Stimulated activated naive B cell treated with anti-CD40 and anti-IgM and Interleukin-4, amounts not matched to agents 10 μg/mL and 1 μg/mL and 100 μg/mL, for 72 hours (primary cell): ENCODE measurements around the gene DHRS9.
"Not testable (repeated sequence)": the region's sequence is repeated elsewhere in the genome, so short reads cannot be mapped to it uniquely, and the experiment has no call there.

Source experiments
- ATAC-seq, 2 donors: fragments of 150-1000 bp; cut with Tn5 transposase; replicated peaks; 2 replicates each; pipeline ENCODE4 v1.10.0; 2021; ENCODE audit warnings: moderate library complexity in 1 of 2
- DNase-seq: peaks from one replicate; pipeline ENCODE4 v3.0.0; 2021
- H3K27ac Mint-ChIP-seq: one replicate; pipeline ENCODE4 v1.8.0; 2022; ENCODE audit warnings: mild to moderate bottlenecking, mixed read lengths
- H3K27me3 Mint-ChIP-seq, 2 donors: one replicate each; pipeline ENCODE4 v1.8.0; 2022; ENCODE audit warnings: mixed read lengths in 2 of 2
- H3K36me3 Mint-ChIP-seq, 2 donors: one replicate each; pipeline ENCODE4 v1.8.0; 2022; ENCODE audit warnings: mixed read lengths in 2 of 2, mild to moderate bottlenecking in 1 of 2
- H3K4me1 Mint-ChIP-seq, 2 donors: one replicate each; pipeline ENCODE4 v1.8.0; 2022; ENCODE audit warnings: mixed read lengths in 2 of 2, mild to moderate bottlenecking in 1 of 2
- H3K4me3 Mint-ChIP-seq, 2 donors: one replicate each; pipeline ENCODE4 v1.8.0; 2022; ENCODE audit warnings: mild to moderate bottlenecking in 2 of 2, mixed read lengths in 2 of 2, moderate library complexity in 1 of 2
- H3K9me3 Mint-ChIP-seq, 2 donors: one replicate each; pipeline ENCODE4 v1.8.0; 2022; ENCODE audit warnings: mixed read lengths in 2 of 2, mild to moderate bottlenecking in 1 of 2

The DHRS9 gene

DNA sequence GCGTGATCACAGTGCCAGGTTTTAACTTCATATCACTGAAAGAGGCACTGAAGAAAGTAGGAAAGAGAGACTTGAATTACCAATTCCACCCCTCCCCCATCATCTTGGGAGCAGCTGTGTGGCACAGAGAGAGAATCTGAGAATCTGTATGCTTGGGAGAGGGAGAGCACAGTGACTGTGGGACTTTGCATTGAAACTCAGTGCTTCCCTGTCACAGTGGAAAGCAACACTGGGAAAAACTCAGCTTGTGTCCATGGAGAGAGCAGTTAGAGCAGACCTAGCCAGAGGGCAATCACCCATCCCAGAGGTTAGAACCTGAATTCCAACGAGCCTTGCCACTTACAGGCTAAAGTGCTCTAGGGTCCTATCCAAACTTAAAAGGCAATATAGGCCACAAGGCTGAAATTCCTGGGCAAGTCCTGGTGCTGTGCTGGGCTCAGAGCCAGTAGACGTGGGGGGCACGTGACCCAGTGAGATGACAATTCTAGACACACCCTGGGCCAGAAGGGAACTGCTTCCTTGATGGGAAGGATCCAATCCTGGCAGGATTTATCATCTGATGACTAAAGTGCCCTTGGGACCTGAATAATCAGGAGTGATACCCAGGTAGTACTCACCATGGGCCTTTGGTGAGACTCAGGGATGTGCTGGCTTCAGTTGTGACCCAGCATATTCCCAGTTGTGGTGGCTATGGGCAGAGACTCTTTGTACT, 22.8 kb upstream of the DHRS9 start:
- ATAC-seq (no peak), DNase-seq (no peak)
- H3K9me3 Mint-ChIP-seq, result peaks cover 14 to 17% of the 10 kb centered on the region in 2 donors
- no peaks in the 10 kb centered on the region for H3K4me1 Mint-ChIP-seq
- no peak overlapping the region for H3K4me3 Mint-ChIP-seq
- no peak overlapping the region for H3K27ac Mint-ChIP-seq
- no peaks in the 10 kb centered on the region for H3K27me3 Mint-ChIP-seq
- H3K36me3 Mint-ChIP-seq, result peaks cover 15% of the 10 kb centered on the region in 2 donors

DNA sequence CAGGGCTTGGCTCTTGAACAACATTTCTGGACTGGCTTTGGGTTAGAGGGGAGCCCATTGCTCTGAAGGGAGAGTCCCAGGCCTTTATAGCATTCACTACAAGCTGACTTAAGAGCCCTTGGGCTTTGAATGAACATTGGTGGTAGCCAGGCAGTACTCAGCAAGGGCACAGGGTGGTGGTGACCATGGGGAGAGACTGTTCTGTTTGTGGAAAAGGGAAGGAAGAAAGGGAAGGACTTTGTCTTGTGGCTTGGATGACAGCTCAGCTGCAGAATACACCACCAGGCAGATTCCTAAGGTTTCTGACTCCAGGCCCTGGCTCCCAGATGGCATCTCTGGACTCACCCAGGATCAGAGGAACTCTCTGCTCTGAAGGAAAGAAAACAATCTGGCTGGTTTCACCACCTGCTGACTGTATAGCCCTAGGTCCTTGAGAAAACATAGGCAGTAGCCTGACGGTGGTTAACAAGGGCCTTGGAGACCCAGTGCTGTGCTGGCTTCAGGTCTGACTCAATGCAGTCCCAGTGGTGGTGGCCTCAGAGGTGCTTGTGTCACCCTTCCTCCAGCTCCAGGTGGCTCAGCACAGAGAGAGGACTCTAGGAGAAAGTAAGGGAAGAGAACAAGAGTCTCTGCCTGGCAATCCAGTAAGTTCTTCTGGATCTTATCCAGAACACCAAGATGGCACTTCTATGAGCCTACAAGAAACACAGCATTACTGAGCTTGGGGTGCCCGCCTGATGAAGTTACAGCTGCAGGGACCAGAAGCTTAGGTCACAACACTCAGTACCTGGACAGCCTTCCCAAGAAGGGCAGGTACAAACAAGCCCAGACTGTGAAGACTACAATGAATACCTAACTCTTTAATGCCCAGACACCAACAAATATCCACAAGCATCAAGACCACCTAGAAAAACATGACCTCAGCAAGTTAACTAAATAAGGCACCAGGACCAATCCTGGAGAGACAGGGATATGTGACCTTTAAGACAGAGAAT, 21.8 kb upstream of the DHRS9 start:
- Mint-ChIP-seq H3K4me3 (no peak overlapping the region), H3K9me3 (peaks cover 9 to 11% of the 10 kb centered on the region in 2 donors), H3K27ac (no peak overlapping the region)

DNA sequence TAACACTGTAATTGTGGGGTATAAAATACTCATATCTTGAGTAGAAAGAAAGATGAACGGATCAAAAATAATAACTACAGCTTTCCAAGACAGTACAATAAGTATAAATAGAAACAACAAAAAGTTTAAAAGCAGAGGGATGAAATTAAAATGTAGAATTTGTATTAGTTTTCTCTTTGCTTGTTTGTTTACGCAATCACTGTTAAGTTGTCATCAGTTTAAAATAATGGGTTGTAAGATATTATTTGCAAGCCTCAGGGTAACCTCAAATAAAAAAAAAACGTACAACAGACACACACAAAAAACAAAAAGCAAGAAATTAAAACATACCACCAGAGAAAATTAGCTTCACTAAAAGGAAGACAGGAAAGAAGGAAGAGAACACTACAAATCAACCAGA, 20.2 kb upstream of the DHRS9 start:
- Mint-ChIP-seq H3K27ac (no peak overlapping the region), H3K4me3 (no peak overlapping the region), H3K36me3 (peaks cover 0 to 4% of the 10 kb centered on the region in 2 donors), H3K27me3 (no peaks in the 10 kb centered on the region), H3K4me1 (no peaks in the 10 kb centered on the region), H3K9me3 (peaks cover 4% of the 10 kb centered on the region in 2 donors)
- ATAC-seq, result no peak
- DNase-seq, result no peak

More for the DNA sequence above, 21.8 kb upstream of the DHRS9 start:
- no peak for DNase-seq
- H3K27me3 Mint-ChIP-seq, result no peaks in the 10 kb centered on the region
- no peak for ATAC-seq
- no peaks in the 10 kb centered on the region for H3K4me1 Mint-ChIP-seq
- H3K36me3 Mint-ChIP-seq, result peaks cover 7 to 10% of the 10 kb centered on the region in 2 donors

DNA sequence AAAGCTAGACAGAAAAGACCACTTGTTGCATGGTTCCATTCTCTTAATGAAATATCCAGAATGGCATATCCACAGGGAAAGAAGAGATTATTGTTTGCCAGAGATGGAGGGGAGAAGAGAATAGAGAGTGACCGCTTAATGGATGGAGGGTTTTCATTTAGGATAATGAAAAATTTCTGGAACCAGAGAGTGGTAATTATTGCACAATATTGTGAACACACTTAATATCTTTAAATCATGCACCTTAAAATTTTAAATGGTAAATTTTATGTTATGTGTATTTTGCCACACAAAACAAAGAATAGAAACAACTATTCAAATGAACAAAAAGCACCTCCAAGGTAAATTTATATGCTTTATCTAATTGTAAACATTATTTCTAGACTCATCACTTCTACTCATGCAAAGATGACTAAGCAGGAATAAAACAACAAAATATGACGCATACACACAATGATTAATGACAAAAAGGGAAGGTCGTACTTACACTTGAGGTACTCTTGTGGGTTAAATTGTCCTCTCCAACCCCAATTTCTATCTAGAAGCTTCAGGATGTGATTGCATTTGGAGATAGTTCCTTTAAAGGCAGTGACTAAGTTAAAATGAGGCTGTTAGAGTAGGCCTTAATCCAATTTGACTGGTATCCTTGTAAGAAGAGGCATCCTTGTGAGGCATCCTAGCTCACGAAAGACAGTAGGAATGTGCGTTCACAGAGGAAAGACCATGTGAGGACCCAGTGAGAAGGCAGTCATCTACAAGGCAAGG, 18.7 kb upstream of the DHRS9 start:
- Mint-ChIP-seq H3K4me3 (no peak overlapping the region), H3K27ac (no peak overlapping the region), H3K27me3 (no peaks in the 10 kb centered on the region), H3K9me3 (peaks cover 10 to 13% of the 10 kb centered on the region in 2 donors), H3K36me3 (peaks cover 1 to 10% of the 10 kb centered on the region in 2 donors), H3K4me1 (no peaks in the 10 kb centered on the region)
- DNase-seq (no peak), ATAC-seq (no peak)

DNA sequence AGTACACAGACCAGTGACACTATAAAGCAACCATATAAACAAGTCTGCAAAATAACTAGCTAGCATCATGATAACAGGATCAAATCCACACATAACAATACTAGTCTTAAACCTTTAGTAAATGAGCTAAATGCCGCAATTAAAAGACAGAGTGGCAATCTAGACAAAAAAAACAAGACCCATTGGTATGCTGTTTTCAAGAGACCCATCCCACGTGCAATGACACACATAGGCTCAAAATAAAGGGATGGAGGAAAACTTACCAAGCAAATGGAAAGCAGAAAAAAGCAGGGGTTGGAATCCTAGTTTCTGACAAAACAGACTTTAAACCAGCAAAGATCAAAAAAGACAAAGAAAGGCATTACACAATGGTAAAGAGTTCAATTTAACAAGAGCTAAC, 14.8 kb upstream of the DHRS9 start:
- ATAC-seq, H3K4me1 Mint-ChIP-seq, DNase-seq, H3K4me3 Mint-ChIP-seq, H3K36me3 Mint-ChIP-seq, H3K27me3 Mint-ChIP-seq, H3K27ac Mint-ChIP-seq: not testable (repeated sequence)
- peaks cover 24 to 29% of the 10 kb centered on the region in 2 donors for H3K9me3 Mint-ChIP-seq

DNA sequence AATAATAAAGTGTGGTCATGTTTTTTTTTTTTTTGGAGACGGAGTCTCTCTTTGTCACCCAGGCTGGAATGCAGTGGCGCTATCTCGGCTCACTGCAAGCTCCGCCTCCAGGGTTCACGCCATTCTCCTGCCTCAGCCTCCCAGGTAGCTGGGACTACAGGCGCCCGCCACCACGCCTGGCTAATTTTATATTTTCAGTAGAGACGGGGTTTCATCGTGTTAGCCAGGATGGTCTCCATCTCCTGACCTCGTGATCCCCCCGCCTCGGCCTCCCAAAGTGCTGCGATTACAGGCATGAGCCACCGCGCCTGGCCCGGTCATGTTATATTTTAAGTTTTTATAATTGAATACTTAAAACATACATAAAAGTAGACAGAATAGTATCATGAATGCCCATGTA, 5.2 kb upstream of the DHRS9 start:
- not testable (repeated sequence) for ATAC-seq, H3K4me3 Mint-ChIP-seq, H3K27ac Mint-ChIP-seq, H3K4me1 Mint-ChIP-seq, H3K27me3 Mint-ChIP-seq, H3K9me3 Mint-ChIP-seq, H3K36me3 Mint-ChIP-seq, DNase-seq

DNA sequence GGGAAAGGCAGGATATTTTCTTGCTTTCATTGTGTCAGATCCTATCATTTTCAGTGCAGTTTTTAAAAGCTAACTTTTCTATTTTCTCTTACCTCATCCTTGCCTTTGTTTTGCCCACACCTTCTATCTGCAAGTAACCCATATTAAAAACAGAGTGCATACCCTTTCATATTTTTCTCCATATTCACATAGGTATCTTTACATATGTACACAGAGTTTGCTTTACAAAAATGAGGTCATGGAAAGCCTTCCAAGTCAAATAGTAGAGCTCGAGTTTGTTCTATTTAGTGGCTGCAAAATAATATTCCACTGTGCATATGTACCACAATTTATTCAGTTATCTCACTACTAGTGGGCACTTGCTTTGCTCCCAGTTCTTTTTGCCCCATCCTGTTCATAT, 3.9 kb upstream of the DHRS9 start:
- Mint-ChIP-seq H3K27me3 (no peaks in the 10 kb centered on the region), H3K9me3 (no peaks in the 10 kb centered on the region), H3K4me3 (no peak overlapping the region), H3K27ac (no peak overlapping the region), H3K36me3 (no peaks in the 10 kb centered on the region), H3K4me1 (peaks cover 4 to 8% of the 10 kb centered on the region in 2 donors)
- DNase-seq (no peak), ATAC-seq (no peak)

DNA sequence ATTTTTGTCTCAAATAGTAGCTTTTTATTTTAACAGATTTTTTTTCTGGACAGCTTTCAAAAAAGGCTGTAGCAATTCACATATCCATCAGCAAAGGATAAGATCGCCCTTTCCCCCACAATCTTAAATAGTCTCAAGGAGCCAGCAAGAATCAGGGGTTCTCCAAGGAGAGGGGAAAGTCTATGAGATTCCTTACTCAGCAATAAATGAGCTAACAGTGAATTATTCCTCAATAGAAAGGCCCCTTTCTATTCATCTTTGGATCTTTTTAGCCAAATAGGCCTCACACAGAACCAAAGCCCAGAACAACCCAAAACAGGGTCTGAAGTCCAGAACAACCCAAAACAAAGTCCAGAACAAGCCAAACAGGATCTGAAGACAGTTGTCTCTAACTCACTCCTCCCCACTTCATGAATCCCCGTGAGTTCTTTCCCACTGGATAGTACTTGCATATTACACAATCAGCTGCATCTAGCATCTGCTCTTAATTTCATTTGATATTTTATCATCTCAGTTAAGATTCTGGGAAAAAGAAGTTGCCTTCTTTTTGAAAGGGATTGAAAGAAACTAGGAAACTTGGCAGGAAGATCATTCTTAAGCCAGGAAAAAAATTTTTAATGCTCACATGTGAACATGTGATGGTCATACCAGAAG, 3.4 kb upstream of the DHRS9 start:
- Mint-ChIP-seq H3K27ac (no peak overlapping the region), H3K36me3 (no peaks in the 10 kb centered on the region), H3K27me3 (no peaks in the 10 kb centered on the region)

DNA sequence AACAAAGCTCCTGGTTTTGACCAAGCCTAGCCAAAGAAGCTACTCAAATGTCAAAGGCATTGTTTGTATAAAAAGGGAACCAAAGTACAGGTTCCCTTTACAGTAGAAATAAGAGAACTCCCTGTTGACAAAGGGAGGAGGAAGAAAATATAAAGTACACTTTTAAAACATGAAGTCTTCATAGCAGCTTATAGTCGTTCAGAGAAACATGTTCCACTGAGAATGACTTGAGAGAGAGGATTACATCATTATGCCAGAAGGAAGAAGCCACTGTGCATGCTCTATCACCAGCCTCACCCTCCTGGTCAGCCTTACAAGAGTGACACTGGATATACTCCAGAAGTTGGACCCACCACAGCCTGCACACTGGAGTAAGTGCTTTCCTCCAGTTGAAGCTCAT, 2.5 kb upstream of the DHRS9 start:
- no peaks in the 10 kb centered on the region for H3K9me3 Mint-ChIP-seq
- DNase-seq (no peak), ATAC-seq (peak; percentile 29 to 34)
- H3K27ac Mint-ChIP-seq, result no peak overlapping the region
- H3K4me1 Mint-ChIP-seq, result peaks cover 6 to 9% of the 10 kb centered on the region in 2 donors
- no peaks in the 10 kb centered on the region for H3K36me3 Mint-ChIP-seq
- H3K4me3 Mint-ChIP-seq, result no peak overlapping the region
- no peaks in the 10 kb centered on the region for H3K27me3 Mint-ChIP-seq

More for the DNA sequence above, 3.4 kb upstream of the DHRS9 start:
- H3K9me3 Mint-ChIP-seq, result no peaks in the 10 kb centered on the region
- peaks cover 4 to 8% of the 10 kb centered on the region in 2 donors for H3K4me1 Mint-ChIP-seq
- DNase-seq (no peak), ATAC-seq (no peak)
- no peak overlapping the region for H3K4me3 Mint-ChIP-seq

DNA sequence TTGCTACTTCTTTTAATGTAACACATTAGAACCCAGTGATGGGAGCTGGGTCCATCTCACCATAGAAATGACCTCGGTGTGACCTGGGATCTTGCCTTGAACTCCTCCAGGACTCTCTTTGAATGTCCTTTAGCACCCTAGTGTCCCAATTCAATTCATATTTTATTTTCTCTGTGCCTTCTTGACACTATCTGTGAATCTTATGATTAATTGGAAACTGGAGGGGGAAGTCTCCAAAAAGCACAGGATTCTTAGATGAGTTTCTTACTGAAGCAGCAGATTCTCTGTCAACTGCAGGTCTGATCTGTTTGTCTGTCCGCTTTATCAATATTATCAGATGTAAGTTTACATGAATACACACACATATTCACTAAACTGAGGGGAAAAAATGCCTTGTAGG, 470 bp downstream of the DHRS9 start:
- ATAC-seq, result no peak
- H3K4me1 Mint-ChIP-seq, result peaks cover 20 to 31% of the 10 kb centered on the region in 2 donors
- H3K27me3 Mint-ChIP-seq, result no peaks in the 10 kb centered on the region
- H3K36me3 Mint-ChIP-seq, result peaks cover 0 to 3% of the 10 kb centered on the region in 2 donors
- DNase-seq, result no peak
- no peaks in the 10 kb centered on the region for H3K9me3 Mint-ChIP-seq
- no peak overlapping the region for H3K27ac Mint-ChIP-seq
- no peak overlapping the region for H3K4me3 Mint-ChIP-seq

DNA sequence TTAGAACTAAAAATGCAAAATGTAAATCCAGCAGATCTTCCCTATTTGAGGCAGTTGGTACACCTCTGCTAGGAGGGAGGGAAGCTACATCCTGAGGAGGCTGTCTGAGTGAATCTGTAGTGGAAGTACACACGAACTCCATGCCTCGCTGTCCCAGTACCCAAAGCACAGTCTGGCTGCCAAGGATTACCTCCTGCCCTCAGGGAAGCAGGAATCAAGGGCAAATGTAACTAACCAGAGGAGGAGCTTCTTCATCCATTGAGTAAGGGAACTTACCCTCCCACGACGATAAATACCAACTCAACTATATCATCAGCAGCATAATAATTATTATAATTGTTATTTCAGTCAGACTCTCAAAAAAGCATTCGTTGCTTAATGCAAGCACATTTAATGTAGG, 2.1 kb downstream of the DHRS9 start:
- Mint-ChIP-seq H3K9me3 (no peaks in the 10 kb centered on the region), H3K27me3 (no peaks in the 10 kb centered on the region), H3K27ac (peak overlapping the region; percentile 51), H3K36me3 (peaks cover 0 to 3% of the 10 kb centered on the region in 2 donors), H3K4me3 (no peak overlapping the region), H3K4me1 (peaks cover 19 to 28% of the 10 kb centered on the region in 2 donors)
- DNase-seq (no peak), ATAC-seq (no peak)

DNA sequence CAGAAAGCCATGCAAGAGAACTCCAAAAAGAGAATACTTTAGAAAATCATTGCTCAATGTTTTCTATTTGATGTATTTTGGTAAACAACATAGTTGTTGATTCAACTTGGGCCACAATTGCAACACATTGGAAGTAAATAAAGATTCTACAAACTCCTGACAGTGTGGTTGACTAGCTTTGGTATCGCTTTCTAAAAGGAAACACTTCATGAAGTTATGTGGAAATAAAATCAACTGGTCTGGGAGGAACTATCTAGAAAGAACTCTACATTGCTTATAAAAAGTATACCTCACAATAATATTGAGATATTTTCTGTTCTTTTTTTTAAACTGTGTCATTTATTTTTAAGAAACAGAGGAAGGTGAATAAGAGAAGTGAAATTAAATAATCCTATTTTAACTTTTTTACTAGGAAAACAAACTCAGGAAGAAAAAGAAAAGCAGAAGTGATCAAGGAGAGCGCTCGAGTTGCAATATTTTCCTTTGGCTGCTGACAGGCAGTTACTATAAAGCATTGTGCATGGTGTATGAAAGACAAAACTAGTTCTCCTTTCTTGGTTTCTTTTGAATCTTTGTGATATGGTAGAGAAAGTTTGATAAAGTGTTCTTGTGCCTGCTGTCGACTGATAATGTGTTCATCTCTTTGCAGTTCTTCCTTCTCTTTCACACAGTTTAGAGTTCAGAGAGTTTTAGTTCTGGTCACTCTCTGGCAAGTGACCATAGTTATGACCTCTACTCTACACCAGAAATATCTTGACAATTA, 3.0 kb downstream of the DHRS9 start:
- DNase-seq (no peak), ATAC-seq (peak; percentile 72 to 78)
- Mint-ChIP-seq H3K36me3 (peaks cover 0 to 3% of the 10 kb centered on the region in 2 donors), H3K4me3 (peak overlapping the region in 1 of 2 donors; percentile 48), H3K9me3 (no peaks in the 10 kb centered on the region), H3K27ac (no peak overlapping the region), H3K27me3 (no peaks in the 10 kb centered on the region), H3K4me1 (peaks cover 16 to 23% of the 10 kb centered on the region in 2 donors)
